ENCODE measurements around the gene CLTA. TPM values are rescaled to one million over a fixed set of nuclear protein-coding genes. Genes with fewer than 3 reads are reported as not detected.
"Not testable (repeated sequence)": the region's sequence is repeated elsewhere in the genome, so short reads cannot be mapped to it uniquely, and the experiment has no call there.

CLTA gene
- total and polyA plus RNA-seq, 4 donors, result 117 to 191 (median 141) TPM

DNA sequence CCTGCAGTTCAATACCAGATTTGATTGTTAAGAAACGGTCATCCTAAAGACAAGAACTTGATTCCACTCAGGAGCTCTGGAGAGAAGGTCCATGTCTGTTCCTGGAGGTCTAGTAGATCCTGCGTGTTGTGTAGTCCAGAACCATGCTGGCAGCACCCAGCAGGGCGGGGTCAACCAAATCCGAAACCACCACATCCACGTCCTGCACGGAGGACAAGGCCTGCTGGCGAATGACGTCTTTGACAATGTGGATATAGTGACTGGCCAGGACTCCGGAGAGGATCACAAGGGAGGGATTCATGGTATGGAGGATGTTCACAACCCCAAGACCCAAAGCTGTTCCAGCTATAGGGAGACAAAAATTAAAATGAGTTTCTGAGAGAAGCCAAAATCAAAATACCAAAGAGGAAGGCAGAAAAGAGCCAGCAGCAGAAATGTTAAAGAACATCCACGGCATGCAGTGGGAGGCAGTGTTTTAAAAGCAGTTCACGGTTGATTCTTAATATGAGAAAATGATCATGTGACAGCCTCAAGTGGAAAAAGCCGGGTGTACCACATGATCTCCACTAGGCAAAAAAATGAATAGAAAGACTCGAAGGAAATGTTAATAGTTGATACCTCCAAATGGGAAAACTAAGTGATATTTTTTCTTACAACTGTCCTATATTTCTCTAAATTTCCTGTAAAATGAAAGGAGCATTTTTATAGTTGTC, 26.7 kb downstream of the CLTA start:
- DNase-seq, result no peak
- H3K27me3 ChIP-seq (ENCODE audit: control insufficient read depth in 1 of 2, insufficient read depth in 2 of 2, low read length in 1 of 2), result no peaks in the 10 kb centered on the region
- ATAC-seq (ENCODE audit: low FRiP score), result no peak
- intact Hi-C loops (cut with DNase I), result no loop called here
- H3K4me3 ChIP-seq (ENCODE audit: low read length in 2 of 2), result no peak overlapping the region
- peaks cover 3 to 6% of the 10 kb centered on the region in 2 donors for H3K36me3 ChIP-seq (ENCODE audit: control insufficient read depth in 1 of 2, insufficient read depth in 2 of 2, low read length in 1 of 2)
- no peaks in the 10 kb centered on the region for H3K4me1 ChIP-seq (ENCODE audit: control insufficient read depth in 1 of 2, insufficient read depth in 2 of 2, low read length in 2 of 2)
- no peaks in the 10 kb centered on the region for H3K9me3 ChIP-seq (ENCODE audit: control insufficient read depth, low read length)
- 50 to 60% methylated on average over 13 of the region's 13 CpGs for WGBS, 2 donors
- H3K27ac ChIP-seq (ENCODE audit: low read depth in 1 of 2, low read length in 2 of 2), result peak overlapping the region in 1 of 2 donors; percentile 60

GRCh38 chr9:36218011-36218410, 27.3 kb downstream of the CLTA start:
- Histone ChIP-seq H3K36me3 (ENCODE audit: control insufficient read depth in 1 of 2, insufficient read depth in 2 of 2, low read length in 1 of 2) (peaks cover 8 to 9% of the 10 kb centered on the region in 2 donors), H3K9me3 (ENCODE audit: control insufficient read depth, low read length) (no peaks in the 10 kb centered on the region), H3K4me1 (ENCODE audit: control insufficient read depth in 1 of 2, insufficient read depth in 2 of 2, low read length in 2 of 2) (no peaks in the 10 kb centered on the region), H3K27me3 (ENCODE audit: control insufficient read depth in 1 of 2, insufficient read depth in 2 of 2, low read length in 1 of 2) (no peaks in the 10 kb centered on the region), H3K4me3 (ENCODE audit: low read length in 2 of 2) (no peak overlapping the region), H3K27ac (ENCODE audit: low read depth in 1 of 2, low read length in 2 of 2) (no peak overlapping the region)
- 92 to 94% methylated on average over 5 of the region's 5 CpGs for WGBS, 2 donors
- intact Hi-C loops (cut with DNase I), result no loop called here
- DNase-seq (no peak), ATAC-seq (ENCODE audit: low FRiP score) (no peak)

DNA sequence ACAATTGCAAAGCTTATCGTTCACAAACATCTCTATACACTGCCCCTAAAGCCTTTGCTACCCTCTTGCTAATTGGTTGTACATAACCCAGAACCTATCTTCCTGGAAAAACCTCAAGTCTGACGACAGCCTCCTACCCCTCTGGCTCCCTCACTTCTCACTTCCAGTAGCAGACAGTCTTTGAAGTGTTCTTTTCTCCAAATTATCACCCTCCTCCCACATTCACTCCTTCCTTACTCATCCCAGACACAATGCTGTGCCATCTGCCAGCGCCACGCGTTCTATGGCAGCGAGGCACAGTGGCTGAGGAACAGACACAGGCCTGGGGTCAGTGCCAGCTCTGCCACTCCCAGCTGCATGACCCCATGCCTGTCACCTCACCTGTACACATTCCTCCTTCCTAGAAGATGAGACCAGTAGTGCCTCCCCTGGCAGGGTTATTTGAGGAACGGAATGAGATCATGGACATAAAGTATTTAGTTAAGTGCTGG, 27.7 kb downstream of the CLTA start:
- ATAC-seq (ENCODE audit: low FRiP score) (no peak), DNase-seq (no peak)
- Histone ChIP-seq H3K9me3 (ENCODE audit: control insufficient read depth, low read length) (no peaks in the 10 kb centered on the region), H3K4me3 (ENCODE audit: low read length in 2 of 2) (no peak overlapping the region), H3K36me3 (ENCODE audit: control insufficient read depth in 1 of 2, insufficient read depth in 2 of 2, low read length in 1 of 2) (peaks cover 9% of the 10 kb centered on the region in 2 donors), H3K27ac (ENCODE audit: low read depth in 1 of 2, low read length in 2 of 2) (no peak overlapping the region), H3K4me1 (ENCODE audit: control insufficient read depth in 1 of 2, insufficient read depth in 2 of 2, low read length in 2 of 2) (no peaks in the 10 kb centered on the region), H3K27me3 (ENCODE audit: control insufficient read depth in 1 of 2, insufficient read depth in 2 of 2, low read length in 1 of 2) (no peaks in the 10 kb centered on the region)
- WGBS, 2 donors, result 86 to 89% methylated on average over 7 of the region's 7 CpGs
- intact Hi-C loops (cut with DNase I), result no loop called here

DNA sequence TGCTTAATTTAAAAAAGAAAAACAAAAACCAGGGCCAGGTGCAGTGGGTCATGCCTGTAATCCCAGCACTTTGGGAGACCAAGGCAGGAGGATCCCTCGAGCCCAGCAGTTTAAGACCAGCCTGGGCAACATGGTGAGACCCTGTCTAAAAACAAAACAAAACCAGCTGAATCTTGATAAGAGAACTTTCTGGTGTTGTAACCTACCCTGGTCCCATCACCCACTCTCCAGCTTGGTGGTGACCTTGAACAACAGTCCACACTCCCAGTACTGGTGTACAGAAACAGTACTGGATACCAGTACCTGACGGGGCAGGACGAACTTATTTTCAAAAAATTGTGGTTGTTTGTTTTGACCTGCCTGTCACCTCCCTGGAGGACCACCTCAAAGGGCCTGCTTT, 30.9 kb downstream of the CLTA start:
- Histone ChIP-seq H3K9me3 (ENCODE audit: control insufficient read depth, low read length) (no peaks in the 10 kb centered on the region), H3K27ac (ENCODE audit: low read depth in 1 of 2, low read length in 2 of 2) (no peak overlapping the region), H3K4me3 (ENCODE audit: low read length in 2 of 2) (no peak overlapping the region), H3K36me3 (ENCODE audit: control insufficient read depth in 1 of 2, insufficient read depth in 2 of 2, low read length in 1 of 2) (peaks cover 11 to 12% of the 10 kb centered on the region in 2 donors), H3K27me3 (ENCODE audit: control insufficient read depth in 1 of 2, insufficient read depth in 2 of 2, low read length in 1 of 2) (no peaks in the 10 kb centered on the region), H3K4me1 (ENCODE audit: control insufficient read depth in 1 of 2, insufficient read depth in 2 of 2, low read length in 2 of 2) (no peaks in the 10 kb centered on the region)
- no peak for DNase-seq
- intact Hi-C loops (cut with DNase I), result no loop called here
- 95 to 97% methylated on average over 3 of the region's 3 CpGs for WGBS, 2 donors
- ATAC-seq (ENCODE audit: low FRiP score), result no peak

DNA sequence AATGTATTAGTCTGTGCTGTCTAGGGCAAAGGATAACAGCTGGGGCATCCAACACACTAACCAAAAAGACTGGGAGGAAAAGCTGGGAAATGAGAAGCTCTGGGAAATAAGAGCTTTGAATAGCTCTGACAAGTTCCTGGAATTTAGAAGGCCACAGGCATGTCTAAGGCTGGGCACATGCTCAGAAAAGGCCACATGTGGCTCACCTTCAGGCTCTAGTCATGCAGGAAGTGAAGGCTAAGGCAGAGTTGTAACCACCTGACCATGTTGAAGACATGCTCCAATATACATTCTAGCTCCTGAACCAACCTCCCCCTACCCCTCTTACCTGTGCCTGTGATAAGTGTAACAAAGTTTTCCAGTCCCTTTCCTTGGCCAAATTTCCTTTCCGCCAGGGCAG, 31.7 kb downstream of the CLTA start:
- H3K4me3 ChIP-seq (ENCODE audit: low read length in 2 of 2), result no peak overlapping the region
- 100% methylated on average over 1 of the region's 1 CpG for WGBS, 2 donors

DNA sequence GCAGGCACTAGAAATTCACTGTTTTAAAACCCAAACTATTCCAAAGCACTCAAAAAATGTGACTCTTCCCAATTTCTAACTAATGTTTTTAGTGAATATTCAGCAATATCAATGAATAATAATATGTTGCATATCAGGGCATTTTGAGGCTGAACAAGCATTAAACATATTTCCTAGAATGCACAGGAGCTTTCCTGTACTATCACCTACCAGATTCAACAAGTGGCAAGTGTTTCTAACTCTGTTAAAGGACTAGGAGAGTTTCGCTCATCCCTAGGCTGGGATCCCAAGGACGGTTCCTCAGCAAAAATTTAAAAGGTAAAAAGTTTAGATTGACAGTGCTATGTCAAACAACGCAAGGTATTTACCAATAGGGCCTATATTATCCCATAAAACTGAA, 46.5 kb downstream of the CLTA start:
- Histone ChIP-seq H3K36me3 (ENCODE audit: control insufficient read depth in 1 of 2, insufficient read depth in 2 of 2, low read length in 1 of 2) (peaks cover 0 to 2% of the 10 kb centered on the region in 2 donors), H3K27me3 (ENCODE audit: control insufficient read depth in 1 of 2, insufficient read depth in 2 of 2, low read length in 1 of 2) (no peaks in the 10 kb centered on the region), H3K9me3 (ENCODE audit: control insufficient read depth, low read length) (no peaks in the 10 kb centered on the region), H3K4me3 (ENCODE audit: low read length in 2 of 2) (no peak overlapping the region), H3K4me1 (ENCODE audit: control insufficient read depth in 1 of 2, insufficient read depth in 2 of 2, low read length in 2 of 2) (no peaks in the 10 kb centered on the region), H3K27ac (ENCODE audit: low read depth in 1 of 2, low read length in 2 of 2) (no peak overlapping the region)
- WGBS, 2 donors, result 94% methylated on average over 3 of the region's 3 CpGs
- DNase-seq (no peak), ATAC-seq (ENCODE audit: low FRiP score) (no peak)
- intact Hi-C loops (cut with DNase I), result no loop called here

More for the DNA sequence above, 31.7 kb downstream of the CLTA start:
- intact Hi-C loops (cut with DNase I), result no loop called here
- Histone ChIP-seq H3K27ac (ENCODE audit: low read depth in 1 of 2, low read length in 2 of 2) (no peak overlapping the region), H3K4me1 (ENCODE audit: control insufficient read depth in 1 of 2, insufficient read depth in 2 of 2, low read length in 2 of 2) (no peaks in the 10 kb centered on the region), H3K27me3 (ENCODE audit: control insufficient read depth in 1 of 2, insufficient read depth in 2 of 2, low read length in 1 of 2) (no peaks in the 10 kb centered on the region), H3K9me3 (ENCODE audit: control insufficient read depth, low read length) (no peaks in the 10 kb centered on the region), H3K36me3 (ENCODE audit: control insufficient read depth in 1 of 2, insufficient read depth in 2 of 2, low read length in 1 of 2) (peaks cover 9 to 12% of the 10 kb centered on the region in 2 donors)
- no peak for ATAC-seq (ENCODE audit: low FRiP score)
- DNase-seq, result no peak

GRCh38 chr9:36239205-36239604, 48.5 kb downstream of the CLTA start:
- intact Hi-C loops (cut with DNase I); DNase-seq; H3K27ac ChIP-seq (ENCODE audit: low read depth in 1 of 2, low read length in 2 of 2); H3K36me3 ChIP-seq (ENCODE audit: control insufficient read depth in 1 of 2, insufficient read depth in 2 of 2, low read length in 1 of 2); H3K4me3 ChIP-seq (ENCODE audit: low read length in 2 of 2); H3K4me1 ChIP-seq (ENCODE audit: control insufficient read depth in 1 of 2, insufficient read depth in 2 of 2, low read length in 2 of 2); H3K27me3 ChIP-seq (ENCODE audit: control insufficient read depth in 1 of 2, insufficient read depth in 2 of 2, low read length in 1 of 2); ATAC-seq (ENCODE audit: low FRiP score); H3K9me3 ChIP-seq (ENCODE audit: control insufficient read depth, low read length): not testable (repeated sequence)
- 98 to 99% methylated on average over 7 of the region's 7 CpGs for WGBS, 2 donors

DNA sequence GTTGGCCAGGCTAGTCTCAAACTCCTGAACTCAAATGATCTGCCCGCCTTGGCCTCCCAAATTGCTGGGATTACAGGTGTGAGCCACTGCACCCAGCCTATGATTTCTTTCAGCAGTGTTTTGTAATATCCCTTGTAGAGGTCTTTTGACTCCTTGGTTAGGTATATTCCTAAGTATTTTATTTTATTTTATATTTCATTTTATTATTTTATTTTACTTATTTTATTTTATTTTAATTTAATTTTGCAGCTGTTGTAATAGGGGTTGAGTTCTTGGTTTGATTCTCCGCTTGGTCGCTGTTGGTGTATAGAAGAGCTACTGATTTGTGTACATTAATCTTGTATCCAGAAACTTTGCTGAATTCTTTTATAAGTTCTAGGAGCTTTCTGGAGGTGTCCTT, 49.0 kb downstream of the CLTA start:
- H3K4me3 ChIP-seq (ENCODE audit: low read length in 2 of 2); H3K27ac ChIP-seq (ENCODE audit: low read depth in 1 of 2, low read length in 2 of 2); H3K27me3 ChIP-seq (ENCODE audit: control insufficient read depth in 1 of 2, insufficient read depth in 2 of 2, low read length in 1 of 2); ATAC-seq (ENCODE audit: low FRiP score); H3K4me1 ChIP-seq (ENCODE audit: control insufficient read depth in 1 of 2, insufficient read depth in 2 of 2, low read length in 2 of 2); H3K9me3 ChIP-seq (ENCODE audit: control insufficient read depth, low read length); intact Hi-C loops (cut with DNase I); H3K36me3 ChIP-seq (ENCODE audit: control insufficient read depth in 1 of 2, insufficient read depth in 2 of 2, low read length in 1 of 2); DNase-seq: not testable (repeated sequence)
- WGBS, 2 donors, result 97 to 99% methylated on average over 3 of the region's 3 CpGs

DNA sequence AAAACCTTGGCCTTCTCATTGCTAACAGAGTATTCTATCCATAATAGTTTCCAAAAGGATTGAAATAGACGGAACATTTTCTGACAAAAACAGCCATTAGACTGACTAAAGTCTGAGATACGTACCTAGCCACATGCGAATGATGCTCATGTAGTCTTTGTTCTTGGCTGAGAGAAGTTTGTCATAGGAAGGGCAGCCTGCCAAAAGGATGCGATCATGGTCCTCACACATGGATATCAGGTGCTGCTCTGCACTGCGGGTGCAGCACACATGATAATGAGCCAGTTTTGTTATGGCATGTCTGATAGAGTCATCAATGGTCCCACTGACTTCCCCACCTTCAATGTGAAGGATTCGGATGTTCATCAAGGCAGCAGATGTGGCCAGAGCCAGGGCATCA, 55.2 kb downstream of the CLTA start:
- no peak overlapping the region for H3K27ac ChIP-seq (ENCODE audit: low read depth in 1 of 2, low read length in 2 of 2)
- H3K4me1 ChIP-seq (ENCODE audit: control insufficient read depth in 1 of 2, insufficient read depth in 2 of 2, low read length in 2 of 2), result peaks cover 0 to 3% of the 10 kb centered on the region in 2 donors
- DNase-seq (no peak), ATAC-seq (ENCODE audit: low FRiP score) (no peak)
- WGBS, 2 donors, result 88 to 92% methylated on average over 6 of the region's 6 CpGs
- peaks cover 0 to 5% of the 10 kb centered on the region in 2 donors for H3K36me3 ChIP-seq (ENCODE audit: control insufficient read depth in 1 of 2, insufficient read depth in 2 of 2, low read length in 1 of 2)
- no peaks in the 10 kb centered on the region for H3K9me3 ChIP-seq (ENCODE audit: control insufficient read depth, low read length)
- intact Hi-C loops (cut with DNase I), result no loop called here
- H3K4me3 ChIP-seq (ENCODE audit: low read length in 2 of 2), result no peak overlapping the region
- no peaks in the 10 kb centered on the region for H3K27me3 ChIP-seq (ENCODE audit: control insufficient read depth in 1 of 2, insufficient read depth in 2 of 2, low read length in 1 of 2)

Data from aorta (tissue), 5 donors.